ENCODE data around the gene PSTPIP2. TPM values are rescaled to one million over a fixed set of nuclear protein-coding genes. Genes with fewer than 3 reads are reported as not detected.
"Not testable (repeated sequence)": the region's sequence is repeated elsewhere in the genome, so short reads cannot be mapped to it uniquely, and the experiment has no call there.

The PSTPIP2 gene
- total RNA-seq, 6 experiments from 2014 or later = 4.0 to 15.2 (median 8.6) TPM

GRCh38 chr18:46097431-46097800 lies 25.4 kb upstream of the PSTPIP2 start:
- Histone ChIP-seq H3K4me3 (peak overlapping the region; percentile 89 to 100 (median 99)), H3K27me3 (no peaks in the 10 kb centered on the region), H3K9me3 (no peaks in the 10 kb centered on the region), H3K27ac (peak overlapping the region; percentile 82 to 90 (median 83)), H3K4me1 (peaks cover 0 to 29% (median 11%) of the 10 kb centered on the region in 4 donors), H3K36me3 (peaks cover 0 to 25% (median 14%) of the 10 kb centered on the region in 4 donors)
- no peak for DNase-seq
- peak; percentile 15 to 48 (median 38) for ATAC-seq
- TF ChIP-seq POLR2A (IDR thresholded peaks at IDR 0.05) = no peak
- TF ChIP-seq, protein P1, sequence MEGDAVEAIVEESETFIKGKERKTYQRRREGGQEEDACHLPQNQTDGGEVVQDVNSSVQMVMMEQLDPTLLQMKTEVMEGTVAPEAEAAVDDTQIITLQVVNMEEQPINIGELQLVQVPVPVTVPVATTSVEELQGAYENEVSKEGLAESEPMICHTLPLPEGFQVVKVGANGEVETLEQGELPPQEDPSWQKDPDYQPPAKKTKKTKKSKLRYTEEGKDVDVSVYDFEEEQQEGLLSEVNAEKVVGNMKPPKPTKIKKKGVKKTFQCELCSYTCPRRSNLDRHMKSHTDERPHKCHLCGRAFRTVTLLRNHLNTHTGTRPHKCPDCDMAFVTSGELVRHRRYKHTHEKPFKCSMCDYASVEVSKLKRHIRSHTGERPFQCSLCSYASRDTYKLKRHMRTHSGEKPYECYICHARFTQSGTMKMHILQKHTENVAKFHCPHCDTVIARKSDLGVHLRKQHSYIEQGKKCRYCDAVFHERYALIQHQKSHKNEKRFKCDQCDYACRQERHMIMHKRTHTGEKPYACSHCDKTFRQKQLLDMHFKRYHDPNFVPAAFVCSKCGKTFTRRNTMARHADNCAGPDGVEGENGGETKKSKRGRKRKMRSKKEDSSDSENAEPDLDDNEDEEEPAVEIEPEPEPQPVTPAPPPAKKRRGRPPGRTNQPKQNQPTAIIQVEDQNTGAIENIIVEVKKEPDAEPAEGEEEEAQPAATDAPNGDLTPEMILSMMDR (IDR thresholded peaks at IDR 0.05) = no peak
- 0% methylated on average over 8 of the region's 8 CpGs for WGBS (ENCODE audit: insufficient coverage, low coverage, low lambda C conversion rate, missing lambda C conversion rate)
- intact Hi-C loops (cut with DNase I) = no loop called here

- Histone ChIP-seq H3K9me3 (no peaks in the 10 kb centered on the region), H3K4me1 (peaks cover 0 to 29% (median 11%) of the 10 kb centered on the region in 4 donors), H3K27me3 (no peaks in the 10 kb centered on the region), H3K36me3 (peaks cover 0 to 30% (median 17%) of the 10 kb centered on the region in 4 donors), H3K4me3 (peak overlapping the region; percentile 89 to 100 (median 99)), H3K27ac (peak overlapping the region in 2 of 3 donors; percentile 82 to 83)
- TF ChIP-seq, protein P1 (IDR thresholded peaks at IDR 0.05) = no peak
- TF ChIP-seq POLR2A (IDR thresholded peaks at IDR 0.05) = no peak
- intact Hi-C loops (cut with DNase I) = no loop called here
- DNase-seq = no peak
- 36% methylated on average over 22 of the region's 22 CpGs for WGBS (ENCODE audit: insufficient coverage, low coverage, low lambda C conversion rate, missing lambda C conversion rate)
- no peak for ATAC-seq
Measured at GRCh38 chr18:46096651-46097300, 24.7 kb upstream of the PSTPIP2 start.

GRCh38 chr18:46095532-46095931 lies 23.5 kb upstream of the PSTPIP2 start:
- no peak for DNase-seq
- WGBS (ENCODE audit: insufficient coverage, low coverage, low lambda C conversion rate, missing lambda C conversion rate) = 93% methylated on average over 8 of the region's 10 CpGs
- H3K4me1 ChIP-seq = peaks cover 0 to 29% (median 11%) of the 10 kb centered on the region in 4 donors
- H3K27ac ChIP-seq = no peak overlapping the region
- H3K4me3 ChIP-seq = no peak overlapping the region
- H3K9me3 ChIP-seq = no peaks in the 10 kb centered on the region
- H3K27me3 ChIP-seq = no peaks in the 10 kb centered on the region
- ATAC-seq = no peak
- intact Hi-C loops (cut with DNase I) = no loop called here
- H3K36me3 ChIP-seq = peaks cover 0 to 42% (median 24%) of the 10 kb centered on the region in 4 donors
- TF ChIP-seq, protein P1 (IDR thresholded peaks at IDR 0.05) = no peak
- no peak for TF ChIP-seq POLR2A (IDR thresholded peaks at IDR 0.05)

- not testable (repeated sequence) for DNase-seq, ATAC-seq
Measured at GRCh38 chr18:46088501-46088900, 16.4 kb upstream of the PSTPIP2 start.

GRCh38 chr18:46084431-46084830 lies 12.4 kb upstream of the PSTPIP2 start:
- no peaks in the 10 kb centered on the region for H3K4me1 ChIP-seq
- H3K4me3 ChIP-seq = no peak overlapping the region
- H3K27me3 ChIP-seq = no peaks in the 10 kb centered on the region
- peaks cover 13 to 93% (median 62%) of the 10 kb centered on the region in 4 donors for H3K36me3 ChIP-seq
- no peak for DNase-seq
- TF ChIP-seq, protein P1 (IDR thresholded peaks at IDR 0.05) = no peak
- no peak for TF ChIP-seq POLR2A (IDR thresholded peaks at IDR 0.05)
- H3K9me3 ChIP-seq = no peaks in the 10 kb centered on the region
- H3K27ac ChIP-seq = no peak overlapping the region
- intact Hi-C loops (cut with DNase I) = no loop called here
- WGBS (ENCODE audit: insufficient coverage, low coverage, low lambda C conversion rate, missing lambda C conversion rate) = 75% methylated on average over 2 of the region's 2 CpGs
- ATAC-seq = no peak

More at GRCh38 chr18:46088501-46088900, 16.4 kb upstream of the PSTPIP2 start:
- intact Hi-C loops (cut with DNase I); H3K4me3 ChIP-seq; H3K4me1 ChIP-seq; H3K27me3 ChIP-seq; H3K27ac ChIP-seq; H3K9me3 ChIP-seq: not testable (repeated sequence)
- peaks cover 15 to 100% (median 76%) of the 10 kb centered on the region in 4 donors for H3K36me3 ChIP-seq
- WGBS (ENCODE audit: insufficient coverage, low coverage, low lambda C conversion rate, missing lambda C conversion rate) = 62% methylated on average over 8 of the region's 8 CpGs

All from right lobe of liver (tissue), 6 donors.